WTC11 (cell line): ENCODE results near the gene ACKR3. TPM values are rescaled to one million over a fixed set of nuclear protein-coding genes. Genes with fewer than 3 reads are reported as not detected.

Experiments
- ATAC-seq: fragments of 200-7000 bp; cut with Tn5 transposase; 2 replicates; pipeline ENCODE4 v1.10.0; 2021; ENCODE audit warnings: mild to moderate bottlenecking, moderate library complexity
- CTCF ChIA-PET: fragments of 300-600 bp; sonication (Branson Sonifier 250); formaldehyde crosslinking; loops from one replicate; lab custom pipeline; 2021; ENCODE audit warnings: antibody characterized with exemption; lab: Charles Lee
- POLR2A ChIA-PET: fragments of 350-600 bp; sonication (Branson Sonifier 250); formaldehyde crosslinking; loops from one replicate; lab custom pipeline; 2021; ENCODE audit warnings: antibody characterized with exemption; lab: Charles Lee
- DNase-seq: peaks from one replicate; pipeline ENCODE4 v3.0.0; 2021; ENCODE audit warnings: low spot score
- H3K27ac Mint-ChIP-seq: 2 replicates; pipeline ENCODE4 v1.8.0; 2021; ENCODE audit warnings: mixed read lengths
- H3K27me3 Mint-ChIP-seq: 2 replicates; pipeline ENCODE4 v1.8.0; 2021; ENCODE audit warnings: low read depth, mild to moderate bottlenecking, moderate library complexity, mixed read lengths
- H3K36me3 Mint-ChIP-seq: 2 replicates; pipeline ENCODE4 v1.8.0; 2021; ENCODE audit warnings: mixed read lengths
- H3K4me1 Mint-ChIP-seq: 2 replicates; pipeline ENCODE4 v1.8.0; 2022; ENCODE audit warnings: mixed read lengths
- H3K4me3 Mint-ChIP-seq: 2 replicates; pipeline ENCODE4 v1.8.0; 2021; ENCODE audit warnings: mild to moderate bottlenecking, moderate library complexity, mixed read lengths
- H3K9me3 Mint-ChIP-seq: 2 replicates; pipeline ENCODE4 v1.8.0; 2021; ENCODE audit warnings: mixed read lengths
- ATF1 ChIP-seq: sonication (generic); formaldehyde crosslinking; IDR thresholded peaks from 2 replicates; pipeline ENCODE4 v1.8.1; 2023; ENCODE audit warnings: mild to moderate bottlenecking, moderate library complexity, missing genetic modification reagents
- ELF4 ChIP-seq: sonication (generic); formaldehyde crosslinking; IDR thresholded peaks from 2 replicates; pipeline ENCODE4 v1.8.1; 2022; ENCODE audit warnings: low read depth, mild to moderate bottlenecking, moderate library complexity, missing genetic modification reagents
- FOXJ3 ChIP-seq: sonication (generic); formaldehyde crosslinking; IDR thresholded peaks from 2 replicates; pipeline ENCODE4 v1.9.0; 2021; ENCODE audit warnings: missing genetic modification reagents, mild to moderate bottlenecking, borderline replicate concordance
- FOXK1 ChIP-seq: sonication (generic); formaldehyde crosslinking; IDR thresholded peaks from 2 replicates; pipeline ENCODE4 v1.8.0; 2022; ENCODE audit warnings: mild to moderate bottlenecking, moderate library complexity, missing genetic modification reagents
- GRHL2 ChIP-seq: fragments of 250-450 bp; sonication (Bioruptor Pico); IDR thresholded peaks from 2 replicates; pipeline ENCODE4 v1.8.0; 2022; ENCODE audit warnings: mild to moderate bottlenecking, moderate library complexity; ENCODE audit not compliant: insufficient replicate concordance, severe bottlenecking
- GTF2I ChIP-seq: fragments of 250-450 bp; sonication (Bioruptor Pico); conservative IDR thresholded peaks from 2 replicates; pipeline ENCODE4 v1.4.0; 2021; ENCODE audit warnings: mild to moderate bottlenecking
- HMGA2 ChIP-seq: fragments of 250-450 bp; sonication (Bioruptor Pico); IDR thresholded peaks from 2 replicates; pipeline ENCODE4 v1.4.0; 2021; ENCODE audit warnings: mild to moderate bottlenecking, moderate library complexity
- IRF2 ChIP-seq: sonication (generic); formaldehyde crosslinking; IDR thresholded peaks from 2 replicates; pipeline ENCODE4 v1.8.0; 2022; ENCODE audit warnings: low read depth, missing genetic modification reagents, borderline replicate concordance
- JAZF1 ChIP-seq: fragments of 250-450 bp; sonication (Bioruptor Pico); IDR thresholded peaks from 2 replicates; pipeline ENCODE4 v1.9.0; 2021; ENCODE audit warnings: moderate library complexity, mild to moderate bottlenecking, inconsistent platforms
- RELA ChIP-seq: sonication (generic); formaldehyde crosslinking; IDR thresholded peaks from 2 replicates; pipeline ENCODE4 v1.8.1; 2022; ENCODE audit warnings: missing genetic modification reagents, mild to moderate bottlenecking, borderline replicate concordance
- SP1 ChIP-seq: sonication (generic); formaldehyde crosslinking; conservative IDR thresholded peaks from 2 replicates; pipeline ENCODE4 v1.8.1; 2022; ENCODE audit warnings: missing genetic modification reagents
- TCF7 ChIP-seq: sonication (generic); formaldehyde crosslinking; IDR thresholded peaks from 2 replicates; pipeline ENCODE4 v1.8.0; 2022; ENCODE audit warnings: mild to moderate bottlenecking, low read depth, missing genetic modification reagents, moderate library complexity
- TEAD1 ChIP-seq: sonication (generic); formaldehyde crosslinking; IDR thresholded peaks from 2 replicates; pipeline ENCODE4 v1.8.0; 2022; ENCODE audit warnings: mild to moderate bottlenecking, missing genetic modification reagents
- TP53 ChIP-seq: sonication (generic); formaldehyde crosslinking; IDR thresholded peaks from 2 replicates; pipeline ENCODE4 v1.8.1; 2023; ENCODE audit warnings: mild to moderate bottlenecking, missing genetic modification reagents
- ZNF263 ChIP-seq: sonication (generic); formaldehyde crosslinking; IDR thresholded peaks from 2 replicates; pipeline ENCODE4 v1.8.1; 2022; ENCODE audit warnings: low read depth, mild to moderate bottlenecking, moderate library complexity, missing genetic modification reagents
- total RNA-seq: library from RNA; stranded (reverse); gene quantifications from 3 replicates; pipeline ENCODE4 v1.2.3, GENCODE V29; 2021
- TF ChIP-seq, protein P1 (sequence below): sonication (generic); formaldehyde crosslinking; IDR thresholded peaks from 2 replicates; pipeline ENCODE4 v1.8.0; 2022; ENCODE audit warnings: mild to moderate bottlenecking, missing genetic modification reagents
- TF ChIP-seq, protein P2 (sequence below): sonication (generic); formaldehyde crosslinking; IDR thresholded peaks from 2 replicates; pipeline ENCODE4 v1.8.0; 2022; ENCODE audit warnings: mild to moderate bottlenecking, missing genetic modification reagents
- TF ChIP-seq, protein P3 (sequence below): sonication (generic); formaldehyde crosslinking; conservative IDR thresholded peaks from 2 replicates; pipeline ENCODE4 v1.8.1; 2022; ENCODE audit warnings: mild to moderate bottlenecking, missing genetic modification reagents
- TF ChIP-seq, protein P4 (sequence below): sonication (generic); formaldehyde crosslinking; IDR thresholded peaks from 2 replicates; pipeline ENCODE4 v1.8.1; 2023; ENCODE audit warnings: mild to moderate bottlenecking, missing genetic modification reagents, borderline replicate concordance
- TF ChIP-seq, protein P5 (sequence below): sonication (generic); formaldehyde crosslinking; IDR thresholded peaks from 2 replicates; pipeline ENCODE4 v1.8.1; 2023; ENCODE audit warnings: mild to moderate bottlenecking, missing genetic modification reagents
- TF ChIP-seq, protein P6 (sequence below): sonication (generic); formaldehyde crosslinking; IDR thresholded peaks from 2 replicates; pipeline ENCODE4 v1.8.0; 2022; ENCODE audit warnings: missing genetic modification reagents

ACKR3 gene
- total RNA-seq, 1 experiment from 2014 or later, result 1.3 TPM

DNA sequence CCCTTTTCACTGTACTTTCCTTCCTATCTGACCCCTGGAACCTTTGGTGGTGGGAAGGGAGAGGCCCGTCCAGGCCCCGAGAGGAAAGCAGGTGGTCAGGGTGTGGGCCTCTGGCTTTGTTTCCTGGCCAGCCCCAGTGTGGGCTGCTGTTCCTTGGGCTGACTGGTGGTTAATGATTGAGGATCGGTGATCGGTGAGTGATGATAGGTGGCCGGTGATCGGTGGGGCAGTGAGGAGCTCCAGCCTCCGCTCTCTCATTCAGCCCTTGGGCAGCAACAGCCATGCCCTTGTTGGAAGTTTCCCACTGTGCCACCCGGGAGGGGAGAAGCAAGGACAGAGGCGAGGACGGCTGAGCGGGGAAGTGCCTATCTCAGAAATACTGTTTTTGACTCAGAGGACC, 7.3 kb downstream of the ACKR3 start:
- no peak for DNase-seq
- CTCF ChIA-PET, result interaction anchor here (0.6 kb wide), 1 partner anchor 373 kb away, joined by 3 read pairs; no protein-coding TSS in a partner anchor
- no peak overlapping the region for H3K4me3 Mint-ChIP-seq
- POLR2A ChIA-PET, result no interaction called here
- peaks cover 11% of the 10 kb centered on the region for H3K9me3 Mint-ChIP-seq
- peaks cover 12% of the 10 kb centered on the region for H3K36me3 Mint-ChIP-seq
- TF ChIP-seq RELA (CRISPR knock-in tag), result no peak
- TF ChIP-seq TP53 (CRISPR knock-in tag), result no peak
- no peak for TF ChIP-seq GRHL2 (CRISPR knock-in tag)
- TF ChIP-seq, protein P1, sequence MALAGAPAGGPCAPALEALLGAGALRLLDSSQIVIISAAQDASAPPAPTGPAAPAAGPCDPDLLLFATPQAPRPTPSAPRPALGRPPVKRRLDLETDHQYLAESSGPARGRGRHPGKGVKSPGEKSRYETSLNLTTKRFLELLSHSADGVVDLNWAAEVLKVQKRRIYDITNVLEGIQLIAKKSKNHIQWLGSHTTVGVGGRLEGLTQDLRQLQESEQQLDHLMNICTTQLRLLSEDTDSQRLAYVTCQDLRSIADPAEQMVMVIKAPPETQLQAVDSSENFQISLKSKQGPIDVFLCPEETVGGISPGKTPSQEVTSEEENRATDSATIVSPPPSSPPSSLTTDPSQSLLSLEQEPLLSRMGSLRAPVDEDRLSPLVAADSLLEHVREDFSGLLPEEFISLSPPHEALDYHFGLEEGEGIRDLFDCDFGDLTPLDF (CRISPR knock-in tag), result no peak
- TF ChIP-seq FOXK1 (CRISPR knock-in tag), result no peak
- no peak for TF ChIP-seq ELF4 (CRISPR knock-in tag)
- TF ChIP-seq JAZF1 (CRISPR knock-in tag), result no peak
- TF ChIP-seq, protein P2, sequence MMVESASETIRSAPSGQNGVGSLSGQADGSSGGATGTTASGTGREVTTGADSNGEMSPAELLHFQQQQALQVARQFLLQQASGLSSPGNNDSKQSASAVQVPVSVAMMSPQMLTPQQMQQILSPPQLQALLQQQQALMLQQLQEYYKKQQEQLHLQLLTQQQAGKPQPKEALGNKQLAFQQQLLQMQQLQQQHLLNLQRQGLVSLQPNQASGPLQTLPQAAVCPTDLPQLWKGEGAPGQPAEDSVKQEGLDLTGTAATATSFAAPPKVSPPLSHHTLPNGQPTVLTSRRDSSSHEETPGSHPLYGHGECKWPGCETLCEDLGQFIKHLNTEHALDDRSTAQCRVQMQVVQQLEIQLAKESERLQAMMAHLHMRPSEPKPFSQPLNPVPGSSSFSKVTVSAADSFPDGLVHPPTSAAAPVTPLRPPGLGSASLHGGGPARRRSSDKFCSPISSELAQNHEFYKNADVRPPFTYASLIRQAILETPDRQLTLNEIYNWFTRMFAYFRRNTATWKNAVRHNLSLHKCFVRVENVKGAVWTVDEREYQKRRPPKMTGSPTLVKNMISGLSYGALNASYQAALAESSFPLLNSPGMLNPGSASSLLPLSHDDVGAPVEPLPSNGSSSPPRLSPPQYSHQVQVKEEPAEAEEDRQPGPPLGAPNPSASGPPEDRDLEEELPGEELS, result no peak
- TF ChIP-seq FOXJ3 (CRISPR knock-in tag), result no peak
- TF ChIP-seq, protein P3, sequence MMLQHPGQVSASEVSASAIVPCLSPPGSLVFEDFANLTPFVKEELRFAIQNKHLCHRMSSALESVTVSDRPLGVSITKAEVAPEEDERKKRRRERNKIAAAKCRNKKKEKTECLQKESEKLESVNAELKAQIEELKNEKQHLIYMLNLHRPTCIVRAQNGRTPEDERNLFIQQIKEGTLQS (CRISPR knock-in tag), result no peak
- TF ChIP-seq TEAD1 (CRISPR knock-in tag), result no peak
- TF ChIP-seq, all 79 proteins: peak for 0
- H3K4me1 Mint-ChIP-seq, result peaks cover 43% of the 10 kb centered on the region
- H3K27me3 Mint-ChIP-seq, result peaks cover 7% of the 10 kb centered on the region
- peak overlapping the region; percentile 49; the same call in 1 of the 2 replicates for H3K27ac Mint-ChIP-seq
- ATAC-seq, result no peak

DNA sequence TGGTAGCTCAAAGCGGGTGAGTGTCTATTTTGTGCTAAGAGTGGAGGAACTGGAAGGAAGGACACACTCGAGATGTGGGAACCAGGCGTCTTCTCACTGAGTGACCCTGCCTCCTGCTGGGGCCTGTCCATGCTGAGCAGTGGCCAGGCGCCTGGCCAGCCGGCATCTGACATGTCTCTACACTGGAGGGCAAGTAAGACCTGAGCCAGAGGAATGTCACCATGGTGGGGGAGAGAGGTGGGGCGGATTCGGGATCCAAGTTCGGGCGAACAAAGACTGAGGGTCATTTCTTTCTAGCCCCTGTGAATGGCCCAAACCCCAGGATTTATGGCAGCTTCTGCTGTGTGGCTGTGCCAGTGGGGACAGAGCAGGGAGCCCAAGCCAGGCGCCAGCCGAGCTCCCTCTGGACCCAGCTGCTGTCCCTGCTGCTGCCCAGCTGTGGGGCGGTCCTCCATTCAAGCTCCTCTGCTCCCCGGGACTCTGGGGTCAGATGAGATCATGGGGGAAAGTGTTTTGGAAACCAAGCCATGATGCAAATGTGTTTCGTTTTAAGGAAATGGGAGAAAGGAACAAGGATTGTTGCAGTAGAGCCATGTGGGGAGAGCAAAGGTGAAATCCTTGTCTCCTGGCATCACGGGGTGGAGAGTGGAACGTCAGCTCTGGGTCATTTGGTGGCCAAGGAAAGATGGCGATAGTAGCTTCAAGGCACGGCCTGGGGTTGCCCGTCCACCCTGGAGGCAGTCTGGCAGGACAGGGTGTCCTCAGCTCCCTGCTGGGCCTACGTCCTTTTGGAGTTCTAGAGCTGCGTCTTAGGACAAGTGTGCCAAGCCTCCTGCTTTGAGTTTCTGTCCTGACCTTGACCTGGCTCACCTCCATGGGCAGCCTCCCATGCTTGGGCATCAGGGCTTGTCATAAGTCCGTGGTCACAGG, 8.1 kb downstream of the ACKR3 start:
- no peak for ATAC-seq
- peaks cover 12% of the 10 kb centered on the region for H3K36me3 Mint-ChIP-seq
- H3K4me3 Mint-ChIP-seq, result no peak overlapping the region
- no peak for DNase-seq
- H3K27ac Mint-ChIP-seq, result no peak overlapping the region
- H3K9me3 Mint-ChIP-seq, result peaks cover 11% of the 10 kb centered on the region
- peaks cover 3% of the 10 kb centered on the region for H3K27me3 Mint-ChIP-seq
- peaks cover 38% of the 10 kb centered on the region for H3K4me1 Mint-ChIP-seq
- CTCF ChIA-PET, result interaction anchor here (0.6 kb wide), 1 partner anchor 372 kb away, joined by 3 read pairs; no protein-coding TSS in a partner anchor
- POLR2A ChIA-PET, result no interaction called here
- no peak for TF ChIP-seq ATF1 (CRISPR knock-in tag)
- TF ChIP-seq SP1 (CRISPR knock-in tag), result no peak
- TF ChIP-seq IRF2, result no peak
- TF ChIP-seq, protein P4, sequence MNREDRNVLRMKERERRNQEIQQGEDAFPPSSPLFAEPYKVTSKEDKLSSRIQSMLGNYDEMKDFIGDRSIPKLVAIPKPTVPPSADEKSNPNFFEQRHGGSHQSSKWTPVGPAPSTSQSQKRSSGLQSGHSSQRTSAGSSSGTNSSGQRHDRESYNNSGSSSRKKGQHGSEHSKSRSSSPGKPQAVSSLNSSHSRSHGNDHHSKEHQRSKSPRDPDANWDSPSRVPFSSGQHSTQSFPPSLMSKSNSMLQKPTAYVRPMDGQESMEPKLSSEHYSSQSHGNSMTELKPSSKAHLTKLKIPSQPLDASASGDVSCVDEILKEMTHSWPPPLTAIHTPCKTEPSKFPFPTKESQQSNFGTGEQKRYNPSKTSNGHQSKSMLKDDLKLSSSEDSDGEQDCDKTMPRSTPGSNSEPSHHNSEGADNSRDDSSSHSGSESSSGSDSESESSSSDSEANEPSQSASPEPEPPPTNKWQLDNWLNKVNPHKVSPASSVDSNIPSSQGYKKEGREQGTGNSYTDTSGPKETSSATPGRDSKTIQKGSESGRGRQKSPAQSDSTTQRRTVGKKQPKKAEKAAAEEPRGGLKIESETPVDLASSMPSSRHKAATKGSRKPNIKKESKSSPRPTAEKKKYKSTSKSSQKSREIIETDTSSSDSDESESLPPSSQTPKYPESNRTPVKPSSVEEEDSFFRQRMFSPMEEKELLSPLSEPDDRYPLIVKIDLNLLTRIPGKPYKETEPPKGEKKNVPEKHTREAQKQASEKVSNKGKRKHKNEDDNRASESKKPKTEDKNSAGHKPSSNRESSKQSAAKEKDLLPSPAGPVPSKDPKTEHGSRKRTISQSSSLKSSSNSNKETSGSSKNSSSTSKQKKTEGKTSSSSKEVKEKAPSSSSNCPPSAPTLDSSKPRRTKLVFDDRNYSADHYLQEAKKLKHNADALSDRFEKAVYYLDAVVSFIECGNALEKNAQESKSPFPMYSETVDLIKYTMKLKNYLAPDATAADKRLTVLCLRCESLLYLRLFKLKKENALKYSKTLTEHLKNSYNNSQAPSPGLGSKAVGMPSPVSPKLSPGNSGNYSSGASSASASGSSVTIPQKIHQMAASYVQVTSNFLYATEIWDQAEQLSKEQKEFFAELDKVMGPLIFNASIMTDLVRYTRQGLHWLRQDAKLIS (CRISPR knock-in tag), result no peak
- no peak for TF ChIP-seq HMGA2 (CRISPR knock-in tag)
- TF ChIP-seq, protein P5, sequence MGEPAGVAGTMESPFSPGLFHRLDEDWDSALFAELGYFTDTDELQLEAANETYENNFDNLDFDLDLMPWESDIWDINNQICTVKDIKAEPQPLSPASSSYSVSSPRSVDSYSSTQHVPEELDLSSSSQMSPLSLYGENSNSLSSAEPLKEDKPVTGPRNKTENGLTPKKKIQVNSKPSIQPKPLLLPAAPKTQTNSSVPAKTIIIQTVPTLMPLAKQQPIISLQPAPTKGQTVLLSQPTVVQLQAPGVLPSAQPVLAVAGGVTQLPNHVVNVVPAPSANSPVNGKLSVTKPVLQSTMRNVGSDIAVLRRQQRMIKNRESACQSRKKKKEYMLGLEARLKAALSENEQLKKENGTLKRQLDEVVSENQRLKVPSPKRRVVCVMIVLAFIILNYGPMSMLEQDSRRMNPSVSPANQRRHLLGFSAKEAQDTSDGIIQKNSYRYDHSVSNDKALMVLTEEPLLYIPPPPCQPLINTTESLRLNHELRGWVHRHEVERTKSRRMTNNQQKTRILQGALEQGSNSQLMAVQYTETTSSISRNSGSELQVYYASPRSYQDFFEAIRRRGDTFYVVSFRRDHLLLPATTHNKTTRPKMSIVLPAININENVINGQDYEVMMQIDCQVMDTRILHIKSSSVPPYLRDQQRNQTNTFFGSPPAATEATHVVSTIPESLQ (CRISPR knock-in tag), result no peak
- TF ChIP-seq GTF2I (CRISPR knock-in tag), result no peak
- TF ChIP-seq, protein P6, sequence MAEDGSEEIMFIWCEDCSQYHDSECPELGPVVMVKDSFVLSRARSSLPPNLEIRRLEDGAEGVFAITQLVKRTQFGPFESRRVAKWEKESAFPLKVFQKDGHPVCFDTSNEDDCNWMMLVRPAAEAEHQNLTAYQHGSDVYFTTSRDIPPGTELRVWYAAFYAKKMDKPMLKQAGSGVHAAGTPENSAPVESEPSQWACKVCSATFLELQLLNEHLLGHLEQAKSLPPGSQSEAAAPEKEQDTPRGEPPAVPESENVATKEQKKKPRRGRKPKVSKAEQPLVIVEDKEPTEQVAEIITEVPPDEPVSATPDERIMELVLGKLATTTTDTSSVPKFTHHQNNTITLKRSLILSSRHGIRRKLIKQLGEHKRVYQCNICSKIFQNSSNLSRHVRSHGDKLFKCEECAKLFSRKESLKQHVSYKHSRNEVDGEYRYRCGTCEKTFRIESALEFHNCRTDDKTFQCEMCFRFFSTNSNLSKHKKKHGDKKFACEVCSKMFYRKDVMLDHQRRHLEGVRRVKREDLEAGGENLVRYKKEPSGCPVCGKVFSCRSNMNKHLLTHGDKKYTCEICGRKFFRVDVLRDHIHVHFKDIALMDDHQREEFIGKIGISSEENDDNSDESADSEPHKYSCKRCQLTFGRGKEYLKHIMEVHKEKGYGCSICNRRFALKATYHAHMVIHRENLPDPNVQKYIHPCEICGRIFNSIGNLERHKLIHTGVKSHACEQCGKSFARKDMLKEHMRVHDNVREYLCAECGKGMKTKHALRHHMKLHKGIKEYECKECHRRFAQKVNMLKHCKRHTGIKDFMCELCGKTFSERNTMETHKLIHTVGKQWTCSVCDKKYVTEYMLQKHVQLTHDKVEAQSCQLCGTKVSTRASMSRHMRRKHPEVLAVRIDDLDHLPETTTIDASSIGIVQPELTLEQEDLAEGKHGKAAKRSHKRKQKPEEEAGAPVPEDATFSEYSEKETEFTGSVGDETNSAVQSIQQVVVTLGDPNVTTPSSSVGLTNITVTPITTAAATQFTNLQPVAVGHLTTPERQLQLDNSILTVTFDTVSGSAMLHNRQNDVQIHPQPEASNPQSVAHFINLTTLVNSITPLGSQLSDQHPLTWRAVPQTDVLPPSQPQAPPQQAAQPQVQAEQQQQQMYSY (CRISPR knock-in tag), result no peak
- no peak for TF ChIP-seq ZNF263 (CRISPR knock-in tag)
- no peak for TF ChIP-seq TCF7 (CRISPR knock-in tag)
